GM12878 (cell line): ENCODE measurements around the gene KYAT1.

Source experiments
- BACH1 ChIP-seq: fragments of 450-650 bp; IDR thresholded peaks from 2 replicates; pipeline ENCODE4 v1.6.1; 2017; ENCODE audit warnings: mild to moderate bottlenecking, borderline replicate concordance
- NFIC ChIP-seq: IDR thresholded peaks from 2 replicates; pipeline ENCODE4 v1.6.1; 2012; ENCODE audit warnings: low read depth, mild to moderate bottlenecking, inconsistent platforms, low read length, moderate library complexity
- TF ChIP-seq, protein P1 (sequence below): fragments of 450-650 bp; IDR thresholded peaks from 2 replicates; pipeline ENCODE4 v1.6.1; 2016; ENCODE audit warnings: mild to moderate bottlenecking
- TF ChIP-seq, protein P2 (sequence below): IDR thresholded peaks from 2 replicates; pipeline ENCODE4 v1.6.1; 2011; ENCODE audit warnings: mild to moderate bottlenecking, low read depth, low read length, moderate library complexity; ENCODE audit not compliant: insufficient replicate concordance
- TF ChIP-seq, protein P3 (sequence below), 3 experiments: IDR thresholded peaks in 2 of 3; conservative IDR thresholded peaks in 1 of 3; 2 replicates each; pipeline ENCODE4 v1.5.1; 2011; ENCODE audit warnings: low read depth in 3 of 3, low read length in 3 of 3, mild to moderate bottlenecking in 3 of 3, control low read depth in 2 of 3, moderate library complexity in 2 of 3, inconsistent platforms in 1 of 3, mixed read lengths in 1 of 3; ENCODE audit not compliant: control insufficient read depth in 2 of 3, insufficient read depth in 1 of 3; ENCODE audit errors: extremely low read depth in 1 of 3

DNA sequence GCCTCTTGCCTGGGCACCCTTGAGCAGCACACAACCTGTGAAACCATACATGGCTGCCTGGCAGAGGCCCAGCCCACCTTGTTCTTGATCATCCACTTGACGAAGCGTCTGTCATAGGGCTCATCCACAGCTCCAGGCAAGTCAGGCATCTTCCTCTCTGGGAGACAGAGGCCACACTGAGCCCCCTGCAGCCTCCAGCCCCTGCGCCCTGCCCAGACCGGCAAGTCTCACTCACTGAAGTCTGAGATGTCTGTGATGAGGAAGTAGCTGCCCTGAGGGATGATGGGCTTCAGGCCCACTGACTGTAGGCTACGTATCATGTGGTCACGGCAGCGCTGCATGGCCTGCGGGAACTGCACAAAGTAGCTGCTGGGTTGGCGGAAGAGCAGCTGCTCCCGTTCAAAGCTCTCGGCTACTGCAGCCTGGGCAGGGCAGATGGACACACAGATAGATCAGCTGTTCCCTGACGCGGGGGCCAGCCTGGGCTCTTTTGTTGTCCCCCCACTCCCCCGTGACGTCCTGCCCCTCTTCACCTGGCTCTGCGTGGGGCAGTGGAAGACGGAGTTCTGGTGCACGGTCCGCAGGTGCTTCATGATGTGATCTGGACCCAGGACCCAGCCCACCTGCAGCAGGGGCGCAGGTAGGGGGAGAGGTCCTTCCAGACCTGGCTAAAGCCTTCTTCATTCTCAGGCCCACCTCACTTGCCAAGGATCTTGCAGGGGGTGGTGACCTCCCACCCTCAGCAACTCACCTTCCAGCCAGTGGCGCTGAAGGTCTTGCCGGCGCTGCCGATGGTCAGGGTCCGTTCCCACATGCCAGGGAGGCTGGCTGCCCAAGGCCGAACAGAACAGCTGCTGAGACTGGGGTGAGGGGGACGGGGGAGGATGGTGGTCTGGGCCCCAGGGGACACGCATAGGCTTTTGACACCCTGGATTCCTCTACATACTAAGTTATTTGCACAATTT, 46.2 kb downstream of the KYAT1 start:
- TF ChIP-seq, protein P1, sequence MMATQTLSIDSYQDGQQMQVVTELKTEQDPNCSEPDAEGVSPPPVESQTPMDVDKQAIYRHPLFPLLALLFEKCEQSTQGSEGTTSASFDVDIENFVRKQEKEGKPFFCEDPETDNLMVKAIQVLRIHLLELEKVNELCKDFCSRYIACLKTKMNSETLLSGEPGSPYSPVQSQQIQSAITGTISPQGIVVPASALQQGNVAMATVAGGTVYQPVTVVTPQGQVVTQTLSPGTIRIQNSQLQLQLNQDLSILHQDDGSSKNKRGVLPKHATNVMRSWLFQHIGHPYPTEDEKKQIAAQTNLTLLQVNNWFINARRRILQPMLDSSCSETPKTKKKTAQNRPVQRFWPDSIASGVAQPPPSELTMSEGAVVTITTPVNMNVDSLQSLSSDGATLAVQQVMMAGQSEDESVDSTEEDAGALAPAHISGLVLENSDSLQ = no peak
- TF ChIP-seq BACH1 (no peak), NFIC (no peak)
- TF ChIP-seq, protein P2, sequence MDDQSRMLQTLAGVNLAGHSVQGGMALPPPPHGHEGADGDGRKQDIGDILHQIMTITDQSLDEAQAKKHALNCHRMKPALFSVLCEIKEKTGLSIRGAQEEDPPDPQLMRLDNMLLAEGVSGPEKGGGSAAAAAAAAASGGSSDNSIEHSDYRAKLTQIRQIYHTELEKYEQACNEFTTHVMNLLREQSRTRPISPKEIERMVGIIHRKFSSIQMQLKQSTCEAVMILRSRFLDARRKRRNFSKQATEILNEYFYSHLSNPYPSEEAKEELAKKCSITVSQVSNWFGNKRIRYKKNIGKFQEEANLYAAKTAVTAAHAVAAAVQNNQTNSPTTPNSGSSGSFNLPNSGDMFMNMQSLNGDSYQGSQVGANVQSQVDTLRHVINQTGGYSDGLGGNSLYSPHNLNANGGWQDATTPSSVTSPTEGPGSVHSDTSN = no peak
- TF ChIP-seq, protein P3, sequence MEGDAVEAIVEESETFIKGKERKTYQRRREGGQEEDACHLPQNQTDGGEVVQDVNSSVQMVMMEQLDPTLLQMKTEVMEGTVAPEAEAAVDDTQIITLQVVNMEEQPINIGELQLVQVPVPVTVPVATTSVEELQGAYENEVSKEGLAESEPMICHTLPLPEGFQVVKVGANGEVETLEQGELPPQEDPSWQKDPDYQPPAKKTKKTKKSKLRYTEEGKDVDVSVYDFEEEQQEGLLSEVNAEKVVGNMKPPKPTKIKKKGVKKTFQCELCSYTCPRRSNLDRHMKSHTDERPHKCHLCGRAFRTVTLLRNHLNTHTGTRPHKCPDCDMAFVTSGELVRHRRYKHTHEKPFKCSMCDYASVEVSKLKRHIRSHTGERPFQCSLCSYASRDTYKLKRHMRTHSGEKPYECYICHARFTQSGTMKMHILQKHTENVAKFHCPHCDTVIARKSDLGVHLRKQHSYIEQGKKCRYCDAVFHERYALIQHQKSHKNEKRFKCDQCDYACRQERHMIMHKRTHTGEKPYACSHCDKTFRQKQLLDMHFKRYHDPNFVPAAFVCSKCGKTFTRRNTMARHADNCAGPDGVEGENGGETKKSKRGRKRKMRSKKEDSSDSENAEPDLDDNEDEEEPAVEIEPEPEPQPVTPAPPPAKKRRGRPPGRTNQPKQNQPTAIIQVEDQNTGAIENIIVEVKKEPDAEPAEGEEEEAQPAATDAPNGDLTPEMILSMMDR (IDR thresholded peaks at IDR 0.05 in 2 of 3, conservative IDR thresholded peaks at IDR 0.05 in 1 of 3; ENCODE audit: control insufficient read depth in 2 of 3, extremely low read depth in 1 of 3, insufficient read depth in 1 of 3, low read depth in 3 of 3, low read length in 3 of 3) = no peak
